Natural killer cell (primary cell): ENCODE results near the gene PIK3CB. TPM values are rescaled to one million over a fixed set of nuclear protein-coding genes. Genes with fewer than 3 reads are reported as not detected.

ENCODE experiments used
- ATAC-seq, 3 donors: fragments of 150-1000 bp in 2 of 3; fragments of 200-7000 bp in 1 of 3; cut with Tn5 transposase; 1 replicate in 1 of 3; 2 replicates in 2 of 3; pipeline ENCODE4 v1.10.0; 2021; ENCODE audit warnings: mild to moderate bottlenecking in 2 of 3, moderate library complexity in 2 of 3
- DNase-seq, 2 donors: peaks; one replicate each; pipeline versions ENCODE4 v3.0.0 to v3.0.0-alpha.2; 2013 to 2021; ENCODE audit warnings: mixed read lengths in 1 of 2
- H3K27ac ChIP-seq: one replicate; pipeline ENCODE4 v1.5.1; 2013; ENCODE audit warnings: mild to moderate bottlenecking, low read length
- H3K27me3 ChIP-seq: one replicate; pipeline ENCODE4 v1.6.1; 2013; ENCODE audit warnings: low read length; ENCODE audit not compliant: control insufficient read depth, insufficient read depth
- H3K36me3 ChIP-seq: one replicate; pipeline ENCODE4 v1.6.1; 2013; ENCODE audit warnings: low read length; ENCODE audit not compliant: control insufficient read depth, insufficient read depth
- H3K4me1 ChIP-seq: one replicate; pipeline ENCODE4 v1.6.1; 2013; ENCODE audit warnings: low read length; ENCODE audit not compliant: control insufficient read depth, insufficient read depth
- H3K4me3 ChIP-seq: one replicate; pipeline ENCODE4 v1.5.1; 2013; ENCODE audit warnings: low read length
- H3K9me3 ChIP-seq: one replicate; pipeline ENCODE4 v1.6.1; 2013; ENCODE audit warnings: low read length; ENCODE audit not compliant: control insufficient read depth, insufficient read depth
- H3K27ac Mint-ChIP-seq, 2 donors: one replicate each; pipeline ENCODE4 v1.8.0; 2022; ENCODE audit warnings: mild to moderate bottlenecking in 2 of 2, mixed read lengths in 2 of 2, moderate library complexity in 1 of 2
- H3K27me3 Mint-ChIP-seq, 2 donors: one replicate each; pipeline ENCODE4 v1.8.0; 2022; ENCODE audit warnings: low read depth in 2 of 2, mixed read lengths in 2 of 2
- H3K36me3 Mint-ChIP-seq: one replicate; pipeline ENCODE4 v1.8.0; 2022; ENCODE audit warnings: mixed read lengths
- H3K4me1 Mint-ChIP-seq, 2 donors: one replicate each; pipeline ENCODE4 v1.8.0; 2022; ENCODE audit warnings: mixed read lengths in 2 of 2
- H3K4me3 Mint-ChIP-seq: one replicate; pipeline ENCODE4 v1.8.0; 2022; ENCODE audit warnings: mild to moderate bottlenecking, moderate library complexity, mixed read lengths
- H3K9me3 Mint-ChIP-seq, 2 donors: one replicate each; pipeline ENCODE4 v1.8.0; 2022; ENCODE audit warnings: mixed read lengths in 2 of 2
- WGBS: methylation state at CpG from one replicate; pipeline ENCODE4 v1.1.7; 2013; ENCODE audit warnings: missing lambda C conversion rate; ENCODE audit not compliant: insufficient coverage; 5-methylcytosine and 5-hydroxymethylcytosine counted together
- intact Hi-C: fragments of 100-400 bp; cut with micrococcal nuclease; formaldehyde crosslinking; loops from one replicate; pipeline ENCODE4 v1.14.2; 2022
- total RNA-seq, 4 donors: library from RNA; stranded (reverse); fragments of 120-200 nt in 1 of 4; gene quantifications; one replicate each; pipeline versions ENCODE4 v1.2.3 to v1.2.4, GENCODE V29; 2013 to 2022
- TF ChIP-seq, protein P1 (sequence below): fragments of 200-600 bp; IDR thresholded peaks from one replicate; pipeline ENCODE4 v1.8.0; 2022; ENCODE audit warnings: antibody characterized with exemption

PIK3CB gene
- total RNA-seq, 3 donors from 2014 or later (not counting 1 experiment from before 2014, with no cell fraction given) = 13.2 to 20.2 (median 18.0) TPM

DNA sequence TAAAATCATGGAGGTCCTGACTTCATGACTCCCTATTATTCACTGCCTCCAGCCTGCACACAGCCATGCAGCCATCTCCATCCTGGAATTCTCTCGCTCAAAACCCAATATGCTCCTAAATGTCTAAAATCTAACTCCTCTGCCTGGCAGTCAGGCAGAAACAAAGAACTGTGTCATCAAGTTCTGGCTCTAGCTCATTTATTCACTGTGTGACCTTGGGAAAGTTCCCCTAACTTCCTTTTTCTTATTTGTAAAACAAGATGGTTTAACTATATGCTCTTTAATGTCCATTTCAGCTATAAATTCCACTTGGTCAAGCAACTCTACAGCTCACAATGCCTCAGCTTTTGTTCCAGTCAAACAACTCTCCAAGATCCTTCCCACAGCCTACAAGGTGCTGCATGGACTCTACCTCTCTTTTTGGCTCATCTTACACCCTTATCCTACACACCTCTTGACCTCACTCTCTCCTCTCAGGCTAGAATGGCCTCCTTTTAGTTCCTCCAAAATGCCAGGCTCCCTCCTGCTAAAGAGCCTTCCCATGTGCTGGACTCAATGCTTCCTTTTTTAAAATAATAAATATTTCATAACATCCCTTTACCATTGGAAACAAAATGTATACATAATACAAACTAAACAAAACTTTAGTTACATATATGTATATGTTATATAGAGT lies 16.4 kb downstream of the PIK3CB start:
- WGBS = 100% methylated on average over 1 of the region's 1 CpG
- Histone ChIP-seq H3K9me3 (no peaks in the 10 kb centered on the region), H3K4me3 (no peak overlapping the region), H3K4me1 (peaks cover 15% of the 10 kb centered on the region), H3K27ac (no peak overlapping the region), H3K36me3 (no peaks in the 10 kb centered on the region), H3K27me3 (no peaks in the 10 kb centered on the region)
- Mint-ChIP-seq H3K27ac (peak overlapping the region in 1 of 2 donors; percentile 7), H3K27me3 (no peaks in the 10 kb centered on the region), H3K9me3 (no peaks in the 10 kb centered on the region), H3K36me3 (no peaks in the 10 kb centered on the region), H3K4me1 (peaks cover 21 to 35% of the 10 kb centered on the region in 2 donors), H3K4me3 (no peak overlapping the region)
- ATAC-seq = no peak
- DNase-seq = no peak
- intact Hi-C loops = no loop called here
- TF ChIP-seq, protein P1, sequence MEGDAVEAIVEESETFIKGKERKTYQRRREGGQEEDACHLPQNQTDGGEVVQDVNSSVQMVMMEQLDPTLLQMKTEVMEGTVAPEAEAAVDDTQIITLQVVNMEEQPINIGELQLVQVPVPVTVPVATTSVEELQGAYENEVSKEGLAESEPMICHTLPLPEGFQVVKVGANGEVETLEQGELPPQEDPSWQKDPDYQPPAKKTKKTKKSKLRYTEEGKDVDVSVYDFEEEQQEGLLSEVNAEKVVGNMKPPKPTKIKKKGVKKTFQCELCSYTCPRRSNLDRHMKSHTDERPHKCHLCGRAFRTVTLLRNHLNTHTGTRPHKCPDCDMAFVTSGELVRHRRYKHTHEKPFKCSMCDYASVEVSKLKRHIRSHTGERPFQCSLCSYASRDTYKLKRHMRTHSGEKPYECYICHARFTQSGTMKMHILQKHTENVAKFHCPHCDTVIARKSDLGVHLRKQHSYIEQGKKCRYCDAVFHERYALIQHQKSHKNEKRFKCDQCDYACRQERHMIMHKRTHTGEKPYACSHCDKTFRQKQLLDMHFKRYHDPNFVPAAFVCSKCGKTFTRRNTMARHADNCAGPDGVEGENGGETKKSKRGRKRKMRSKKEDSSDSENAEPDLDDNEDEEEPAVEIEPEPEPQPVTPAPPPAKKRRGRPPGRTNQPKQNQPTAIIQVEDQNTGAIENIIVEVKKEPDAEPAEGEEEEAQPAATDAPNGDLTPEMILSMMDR = no peak

DNA sequence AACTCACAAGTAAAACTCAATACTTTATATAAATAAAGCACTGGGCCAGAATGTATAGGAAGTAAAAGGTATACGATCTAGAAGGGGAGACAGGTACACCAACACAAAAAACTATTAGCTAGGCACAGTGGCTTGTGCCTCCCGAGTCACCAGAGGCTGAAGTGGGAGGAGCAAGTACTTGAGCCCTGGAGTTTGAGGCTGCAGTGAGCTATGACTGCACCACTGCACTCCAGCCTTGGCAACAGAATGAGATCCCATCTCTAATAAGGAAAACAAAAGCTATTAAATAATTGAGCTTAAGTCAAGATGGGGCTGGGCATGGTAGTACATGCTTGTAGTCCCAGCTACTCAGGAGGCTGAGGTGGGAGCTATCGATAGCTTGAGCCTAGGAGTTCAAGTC lies 17.0 kb downstream of the PIK3CB start:
- Mint-ChIP-seq H3K4me1 (peaks cover 21 to 35% of the 10 kb centered on the region in 2 donors), H3K27me3 (no peaks in the 10 kb centered on the region), H3K9me3 (no peaks in the 10 kb centered on the region), H3K27ac (peak overlapping the region in 1 of 2 donors; percentile 7), H3K4me3 (no peak overlapping the region), H3K36me3 (no peaks in the 10 kb centered on the region)
- Histone ChIP-seq H3K27ac (no peak overlapping the region), H3K4me1 (peaks cover 15% of the 10 kb centered on the region), H3K4me3 (no peak overlapping the region), H3K27me3 (no peaks in the 10 kb centered on the region), H3K9me3 (no peaks in the 10 kb centered on the region), H3K36me3 (no peaks in the 10 kb centered on the region)
- 88% methylated on average over 2 of the region's 3 CpGs for WGBS
- ATAC-seq (no peak), DNase-seq (no peak)
- TF ChIP-seq, protein P1 = no peak
- intact Hi-C loops = no loop called here

DNA sequence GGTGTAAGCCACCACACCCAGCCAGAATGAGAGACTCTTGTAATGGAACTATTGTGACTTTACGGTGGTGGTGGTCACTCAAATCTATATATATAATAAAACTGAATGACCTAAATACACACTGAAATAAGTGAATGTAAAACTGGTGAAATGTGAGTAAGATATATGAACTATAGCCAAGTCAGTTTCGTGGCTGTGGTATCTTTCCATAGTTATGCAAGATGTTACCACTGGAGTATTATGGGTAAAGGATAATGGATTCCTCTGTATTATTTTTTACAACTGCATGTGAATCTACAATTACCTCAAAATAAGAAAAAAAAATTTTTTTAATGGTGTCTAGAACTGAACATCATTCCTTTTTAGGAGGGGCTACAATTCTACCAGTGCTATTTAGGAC lies 21.9 kb downstream of the PIK3CB start:
- no peaks in the 10 kb centered on the region for H3K27me3 ChIP-seq
- Mint-ChIP-seq H3K27me3 (no peaks in the 10 kb centered on the region), H3K4me1 (peaks cover 27 to 28% of the 10 kb centered on the region in 2 donors), H3K9me3 (no peaks in the 10 kb centered on the region), H3K4me3 (no peak overlapping the region), H3K36me3 (no peaks in the 10 kb centered on the region), H3K27ac (no peak overlapping the region)
- peaks cover 15% of the 10 kb centered on the region for H3K4me1 ChIP-seq
- DNase-seq (no peak), ATAC-seq (no peak)
- no peak overlapping the region for H3K27ac ChIP-seq
- no peaks in the 10 kb centered on the region for H3K9me3 ChIP-seq
- H3K36me3 ChIP-seq = no peaks in the 10 kb centered on the region
- intact Hi-C loops = no loop called here
- no peak overlapping the region for H3K4me3 ChIP-seq
- WGBS = no CpG with 5 or more reads among the region's 2 CpGs
- TF ChIP-seq, protein P1 = no peak
